GM12864 (cell line): Measurements from ENCODE around the gene SEL1L2.
A peak's percentile ranks its signal among the peaks of the same experiment; 100 is the strongest.

Source experiments
- DNase-seq: peaks from one replicate; pipeline ENCODE4 v3.0.0-alpha.2; 2011; ENCODE audit warnings: low read depth
- H3K4me3 ChIP-seq: 2 replicates; pipeline ENCODE4 v1.5.1; 2011; ENCODE audit warnings: mild to moderate bottlenecking, low read depth, low read length, control low read depth
- TF ChIP-seq, protein P1 (sequence below): IDR thresholded peaks from 2 replicates; pipeline ENCODE4 v1.5.1; 2011; ENCODE audit warnings: low read depth, mild to moderate bottlenecking, moderate library complexity, low read length, control low read depth, inconsistent platforms; ENCODE audit errors: missing control alignments

SEL1L2 gene

DNA sequence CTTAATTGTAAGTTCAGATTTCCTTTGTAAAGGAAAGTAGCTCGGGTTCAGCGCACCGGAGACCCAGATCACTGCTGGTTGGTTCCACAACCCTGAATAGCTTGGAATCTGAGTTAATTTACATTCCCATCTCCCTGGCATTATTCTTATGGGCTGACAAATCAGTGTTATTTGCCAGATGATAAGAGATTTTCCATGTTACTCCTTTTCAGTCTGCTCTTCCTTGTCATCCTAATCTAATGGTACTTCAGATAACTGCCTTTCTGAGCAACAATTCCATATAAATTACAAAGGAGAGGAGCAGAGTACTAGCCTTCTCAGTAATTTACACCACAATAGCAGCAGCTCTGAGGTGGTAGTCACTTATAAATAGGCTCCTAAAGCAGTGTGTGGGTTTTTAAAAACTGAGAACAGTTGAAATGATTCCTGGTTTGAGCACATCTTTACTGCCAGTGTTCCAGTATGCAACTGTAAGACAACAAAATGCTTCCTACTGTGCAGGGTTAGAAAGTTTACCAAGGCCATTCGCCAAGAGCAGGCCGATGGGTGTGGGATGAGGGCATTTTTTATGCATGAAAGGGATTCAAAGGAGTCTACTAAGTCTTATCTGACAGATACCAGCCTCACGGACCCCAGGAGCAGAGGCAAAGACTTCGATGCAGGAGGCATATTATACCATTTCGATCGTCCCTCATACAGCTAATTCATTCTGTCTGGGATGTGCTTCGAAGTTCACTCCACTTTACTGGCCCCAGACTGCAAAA is 115.8 kb downstream of the SEL1L2 start:
- no peak overlapping the region for H3K4me3 ChIP-seq
- DNase-seq = no peak
- TF ChIP-seq, protein P1, sequence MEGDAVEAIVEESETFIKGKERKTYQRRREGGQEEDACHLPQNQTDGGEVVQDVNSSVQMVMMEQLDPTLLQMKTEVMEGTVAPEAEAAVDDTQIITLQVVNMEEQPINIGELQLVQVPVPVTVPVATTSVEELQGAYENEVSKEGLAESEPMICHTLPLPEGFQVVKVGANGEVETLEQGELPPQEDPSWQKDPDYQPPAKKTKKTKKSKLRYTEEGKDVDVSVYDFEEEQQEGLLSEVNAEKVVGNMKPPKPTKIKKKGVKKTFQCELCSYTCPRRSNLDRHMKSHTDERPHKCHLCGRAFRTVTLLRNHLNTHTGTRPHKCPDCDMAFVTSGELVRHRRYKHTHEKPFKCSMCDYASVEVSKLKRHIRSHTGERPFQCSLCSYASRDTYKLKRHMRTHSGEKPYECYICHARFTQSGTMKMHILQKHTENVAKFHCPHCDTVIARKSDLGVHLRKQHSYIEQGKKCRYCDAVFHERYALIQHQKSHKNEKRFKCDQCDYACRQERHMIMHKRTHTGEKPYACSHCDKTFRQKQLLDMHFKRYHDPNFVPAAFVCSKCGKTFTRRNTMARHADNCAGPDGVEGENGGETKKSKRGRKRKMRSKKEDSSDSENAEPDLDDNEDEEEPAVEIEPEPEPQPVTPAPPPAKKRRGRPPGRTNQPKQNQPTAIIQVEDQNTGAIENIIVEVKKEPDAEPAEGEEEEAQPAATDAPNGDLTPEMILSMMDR = no peak

DNA sequence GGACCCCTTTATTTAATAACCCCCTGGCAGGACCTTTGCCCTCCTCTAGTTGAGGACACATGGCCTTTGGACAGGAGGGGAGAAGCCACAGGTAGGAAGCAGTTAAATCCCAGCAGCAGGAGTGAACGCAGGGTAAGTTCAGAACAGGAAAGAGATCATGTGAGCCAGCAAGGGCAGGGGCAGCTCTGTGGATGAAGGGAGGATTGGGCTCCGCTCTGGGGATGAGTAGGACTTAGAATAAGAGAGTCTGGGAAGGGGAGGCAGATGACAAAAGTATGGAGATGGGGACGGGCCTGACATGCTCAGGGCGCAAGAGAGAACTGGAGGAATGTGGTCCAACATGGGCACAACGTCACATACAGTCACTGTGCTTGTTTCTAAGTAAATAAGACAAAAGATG is 116.6 kb downstream of the SEL1L2 start:
- H3K4me3 ChIP-seq = no peak overlapping the region
- no peak for DNase-seq
- TF ChIP-seq, protein P1 = no peak

DNA sequence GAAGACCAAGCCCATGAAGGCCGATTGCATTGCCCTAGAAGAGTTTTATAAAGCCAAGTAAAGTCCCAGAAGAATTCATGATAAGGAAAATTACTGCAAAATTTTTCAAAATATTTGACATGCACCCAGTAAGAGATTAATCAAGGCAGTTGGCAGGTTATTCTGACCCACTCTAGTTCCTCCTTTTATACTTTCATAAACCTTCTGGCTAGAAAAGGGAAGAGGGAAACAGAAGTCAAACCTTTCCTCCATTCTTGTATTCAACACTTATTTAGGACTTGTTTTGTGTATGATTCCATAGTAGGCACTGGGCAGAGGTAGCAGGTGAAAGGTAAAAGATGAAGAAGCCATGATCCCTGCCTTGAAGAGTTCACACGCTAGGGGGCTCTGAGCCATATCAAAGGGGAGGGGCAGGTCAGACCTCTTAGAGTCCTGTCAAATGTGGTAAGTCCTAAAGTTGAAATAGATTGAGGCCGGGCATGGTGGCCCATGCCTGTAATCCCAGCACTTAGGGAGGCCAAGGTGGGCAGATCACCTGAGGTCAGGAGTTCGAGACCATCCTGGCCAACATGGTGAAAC is 120.2 kb downstream of the SEL1L2 start:
- TF ChIP-seq, protein P1 = peak; percentile 24
- DNase-seq = no peak
- no peak overlapping the region for H3K4me3 ChIP-seq

DNA sequence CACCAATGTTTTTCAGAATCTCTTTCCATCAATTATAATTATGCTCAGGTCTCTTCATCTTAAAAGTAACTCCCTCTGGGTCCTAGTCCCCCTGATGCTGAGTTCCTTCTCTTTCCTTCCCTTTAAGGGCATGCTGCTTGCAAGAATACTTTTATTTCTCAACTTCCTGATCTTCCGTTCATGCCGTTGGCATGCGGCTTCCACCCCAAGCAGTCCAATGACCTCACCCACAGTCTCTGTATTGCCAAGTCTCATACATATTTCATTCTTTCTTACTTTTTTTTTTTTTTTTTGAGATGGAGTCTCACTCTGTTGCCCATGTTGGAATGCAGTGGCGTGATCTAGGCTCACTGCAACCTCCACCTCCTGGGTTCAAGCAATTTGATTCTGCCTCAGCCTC is 122.1 kb downstream of the SEL1L2 start:
- no peak for DNase-seq
- TF ChIP-seq, protein P1 = no peak
- H3K4me3 ChIP-seq = no peak overlapping the region

DNA sequence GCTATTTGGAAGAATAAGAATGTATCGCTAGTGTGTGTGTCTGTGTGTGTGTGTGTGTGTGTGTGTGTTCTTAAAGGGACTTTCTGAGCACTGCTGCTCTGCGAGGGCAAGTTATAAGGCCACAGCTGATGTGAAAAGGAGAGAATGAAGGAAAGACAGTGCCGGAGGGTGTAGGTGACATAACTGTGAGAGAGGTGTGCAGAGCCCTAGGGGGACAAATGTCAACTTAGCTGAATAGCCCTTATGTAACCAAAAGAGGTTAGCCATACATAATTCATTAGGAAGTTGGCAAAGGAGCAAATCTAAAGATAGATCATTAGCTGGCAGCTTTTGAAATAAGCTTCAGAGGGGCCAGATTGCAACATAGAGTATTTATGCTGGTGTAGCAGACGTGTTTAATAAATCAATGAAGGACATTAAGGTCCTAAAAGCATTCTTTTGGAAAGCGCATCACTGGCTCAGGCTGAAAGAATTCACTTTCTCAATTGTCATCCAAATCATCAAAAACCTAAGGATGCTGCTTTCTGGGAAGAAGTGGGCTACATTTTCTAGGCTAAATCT is 124.5 kb downstream of the SEL1L2 start:
- TF ChIP-seq, protein P1 = no peak
- no peak for DNase-seq
- H3K4me3 ChIP-seq = no peak overlapping the region

DNA sequence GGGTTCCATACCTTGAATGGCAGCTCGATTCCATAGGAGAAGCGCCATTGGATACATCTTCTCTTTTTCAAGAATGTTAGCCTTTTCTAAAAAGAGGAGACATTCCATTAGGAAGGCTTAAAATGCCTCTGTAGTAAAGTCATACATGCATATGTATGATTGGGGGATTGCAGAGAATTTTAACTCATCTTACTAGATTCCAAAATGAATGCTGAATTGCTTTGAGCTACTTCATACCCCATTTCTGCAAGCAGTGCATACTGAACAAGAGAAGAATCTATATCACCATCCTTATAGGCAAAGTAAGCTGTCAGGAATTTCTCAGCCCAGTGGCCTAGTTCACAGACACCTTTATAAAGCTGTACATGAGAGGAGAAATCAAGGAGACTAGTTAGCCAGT is 125.3 kb downstream of the SEL1L2 start:
- no peak overlapping the region for H3K4me3 ChIP-seq
- no peak for DNase-seq
- TF ChIP-seq, protein P1 = no peak
